GM23248 (cell line): Measurements from ENCODE around the gene HERC3. TPM values are rescaled to one million over a fixed set of nuclear protein-coding genes. Genes with fewer than 3 reads are reported as not detected.

Experiments
- DNase-seq: peaks from one replicate; pipeline ENCODE4 v3.0.0-alpha.2; 2015
- H2AFZ ChIP-seq: fragments of 200-600 bp; sonication (generic); 2 replicates; pipeline ENCODE4 v1.6.1; 2016; ENCODE audit warnings: antibody characterized with exemption
- H3F3A ChIP-seq: fragments of 200-600 bp; sonication (generic); 2 replicates; pipeline ENCODE4 v1.6.1; 2016; ENCODE audit warnings: mild to moderate bottlenecking, antibody characterized with exemption, mixed run types; ENCODE audit not compliant: insufficient read depth
- H3K27ac ChIP-seq: fragments of 200-600 bp; sonication (generic); 2 replicates; pipeline ENCODE4 v1.5.1; 2016; ENCODE audit warnings: mild to moderate bottlenecking
- H3K27me3 ChIP-seq: fragments of 200-600 bp; sonication (generic); replicated peaks from 2 replicates; pipeline ENCODE4 v1.6.1; 2016; ENCODE audit warnings: mild to moderate bottlenecking; ENCODE audit not compliant: insufficient read depth
- H3K36me3 ChIP-seq: fragments of 200-600 bp; sonication (generic); 2 replicates; pipeline ENCODE4 v1.6.1; 2016; ENCODE audit warnings: low read depth, mild to moderate bottlenecking
- H3K4me1 ChIP-seq: fragments of 200-600 bp; sonication (generic); 2 replicates; pipeline ENCODE4 v1.6.1; 2016; ENCODE audit warnings: mild to moderate bottlenecking; ENCODE audit not compliant: insufficient read depth
- H3K4me2 ChIP-seq: fragments of 200-600 bp; sonication (generic); one replicate; pipeline ENCODE4 v1.6.1; 2016; ENCODE audit warnings: mild to moderate bottlenecking; ENCODE audit not compliant: unreplicated experiment
- H3K4me3 ChIP-seq: fragments of 200-600 bp; sonication (generic); 2 replicates; pipeline ENCODE4 v1.5.1; 2016; ENCODE audit warnings: mild to moderate bottlenecking
- H3K79me2 ChIP-seq: fragments of 200-600 bp; sonication (generic); 2 replicates; pipeline ENCODE4 v1.6.1; 2016; ENCODE audit warnings: mild to moderate bottlenecking; ENCODE audit not compliant: insufficient read depth
- H3K9ac ChIP-seq: fragments of 200-600 bp; sonication (generic); 2 replicates; pipeline ENCODE4 v1.6.1; 2016; ENCODE audit warnings: mild to moderate bottlenecking
- H3K9me2 ChIP-seq: fragments of 200-600 bp; sonication (generic); 2 replicates; pipeline ENCODE4 v1.6.1; 2016; ENCODE audit warnings: mixed run types, mild to moderate bottlenecking, moderate library complexity; ENCODE audit not compliant: insufficient read depth
- H3K9me3 ChIP-seq: fragments of 200-600 bp; sonication (generic); one replicate; pipeline ENCODE4 v1.6.1; 2017; ENCODE audit warnings: low read depth
- H4K20me1 ChIP-seq: fragments of 200-600 bp; sonication (generic); 2 replicates; pipeline ENCODE4 v1.6.0; 2016; ENCODE audit not compliant: insufficient read depth
- EZH2 ChIP-seq: fragments of 200-600 bp; sonication (generic); IDR thresholded peaks from 2 replicates; pipeline ENCODE4 v1.6.1; 2018; ENCODE audit warnings: antibody characterized with exemption, mild to moderate bottlenecking; ENCODE audit not compliant: insufficient read depth, poor library complexity, severe bottlenecking
- EZH2phosphoT487 ChIP-seq: fragments of 200-600 bp; sonication (generic); IDR thresholded peaks from 2 replicates; pipeline ENCODE4 v1.6.1; 2018; ENCODE audit warnings: antibody characterized with exemption, moderate library complexity, mild to moderate bottlenecking, low read depth; ENCODE audit not compliant: insufficient read depth
- WGBS, 2 experiments: methylation state at CpG; one replicate each; pipeline ENCODE4 v1.1.6; 2015 to 2017; ENCODE audit warnings: low lambda C conversion rate in 2 of 2, low coverage in 1 of 2; ENCODE audit errors: missing lambda C conversion rate in 2 of 2; 5-methylcytosine and 5-hydroxymethylcytosine counted together
- in situ Hi-C: fragments of 300-500 bp; cut with MboI; formaldehyde crosslinking; loops from 2 replicates; pipeline ENCODE4 v1.15.0; 2020
- polyA plus RNA-seq: library from polyadenylated mRNA; unstranded; fragments of >200 nt; fragmentation: Nextera tagmentation; extraction: Ambion mirVana; gene quantifications from 2 replicates; pipeline ENCODE4 v1.2.1, GENCODE V29; 2016
- total RNA-seq: library from RNA; depleted of rRNA; stranded (reverse); fragments of >200 nt; shearing (Covaris generic); gene quantifications from 2 replicates; pipeline ENCODE4 v1.2.3, GENCODE V29; 2014

The HERC3 gene
- total and polyA plus RNA-seq, 2 experiments from 2014 or later, result 25.8 to 27.6 TPM

DNA sequence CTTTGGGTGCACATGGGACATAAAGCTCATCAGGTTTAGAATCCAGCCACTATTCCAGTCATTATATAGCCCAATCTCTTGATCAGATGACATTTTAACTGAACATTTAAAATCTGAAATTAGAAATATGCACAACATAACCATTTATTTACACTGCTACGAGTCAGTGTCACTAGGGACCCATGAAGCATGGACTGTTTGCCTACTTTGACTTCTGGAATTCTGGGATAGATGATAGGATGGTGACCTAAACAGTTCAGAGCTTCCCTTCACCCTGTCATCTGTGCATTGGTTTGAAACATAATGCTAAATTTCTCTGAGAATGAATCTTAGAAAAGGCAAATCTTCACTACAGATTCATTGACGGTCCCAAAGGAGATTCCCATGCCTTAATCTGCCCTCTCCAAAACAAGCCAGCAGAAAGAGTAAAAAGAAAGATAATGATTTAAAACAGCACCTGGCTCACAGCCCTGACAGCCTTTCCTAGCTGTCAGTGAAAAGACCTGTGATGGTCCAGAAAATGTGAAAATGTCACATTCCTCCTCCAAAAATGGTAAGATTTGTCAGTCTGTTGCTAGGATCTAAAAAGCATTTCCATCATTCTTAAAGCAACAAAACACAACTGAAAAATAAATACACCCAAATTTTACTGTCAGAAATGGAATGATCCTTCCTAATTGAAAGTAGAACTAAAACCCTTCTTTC, 18.9 kb upstream of the HERC3 start:
- H3K4me1 ChIP-seq, result peaks cover 18% of the 10 kb centered on the region
- no peaks in the 10 kb centered on the region for H3K9me3 ChIP-seq
- H3K36me3 ChIP-seq, result no peaks in the 10 kb centered on the region
- DNase-seq, result peak; percentile 16
- no peak for TF ChIP-seq EZH2
- no peak for TF ChIP-seq EZH2phosphoT487
- H3K27me3 ChIP-seq, result no peaks in the 10 kb centered on the region
- H4K20me1 ChIP-seq, result 0 out of 2 replicates have a peak, but pooled peaks cover 3% of the 10 kb centered on the region
- no peak overlapping the region for H3K4me2 ChIP-seq
- 24 to 29% methylated on average over 2 of the region's 2 CpGs for WGBS, 2 experiments
- peak overlapping the region; percentile 26; the same call in 1 of the 2 replicates for H2AFZ ChIP-seq
- no peaks in the 10 kb centered on the region for H3F3A ChIP-seq
- in situ Hi-C loops, result no loop called here
- H3K27ac ChIP-seq, result no peak overlapping the region
- no peaks in the 10 kb centered on the region for H3K9me2 ChIP-seq
- H3K79me2 ChIP-seq, result no peaks in the 10 kb centered on the region
- no peak overlapping the region for H3K4me3 ChIP-seq
- no peak overlapping the region for H3K9ac ChIP-seq

DNA sequence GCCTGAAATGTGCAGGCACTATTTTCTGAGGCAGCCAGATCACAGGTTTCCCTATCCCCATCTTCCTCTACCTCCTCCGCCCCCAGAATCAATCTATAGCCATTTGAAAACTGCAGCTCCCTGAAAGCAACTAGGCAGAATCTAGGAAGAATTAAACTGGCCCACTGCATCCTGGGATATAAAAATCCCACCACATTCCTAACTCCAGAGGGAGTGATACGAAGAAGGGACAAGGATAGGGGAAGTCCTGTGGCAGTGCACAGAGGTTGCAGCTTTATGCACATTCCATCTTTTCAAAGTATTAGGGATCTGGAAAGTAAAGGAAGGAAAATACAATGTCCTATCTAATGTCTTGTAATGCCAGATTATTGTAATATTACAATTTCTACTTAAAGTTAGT, 18.3 kb upstream of the HERC3 start:
- no peak overlapping the region for H3K9ac ChIP-seq
- in situ Hi-C loops, result no loop called here
- H3K4me1 ChIP-seq, result peaks cover 18% of the 10 kb centered on the region
- TF ChIP-seq EZH2phosphoT487 (no peak), EZH2 (no peak)
- H3F3A ChIP-seq, result no peaks in the 10 kb centered on the region
- no peak overlapping the region for H3K27ac ChIP-seq
- whole genome bisulfite sequencing, 2 experiments, result 46 to 73% methylated on average over 2 of the region's 2 CpGs
- no peak overlapping the region for H3K4me2 ChIP-seq
- no peaks in the 10 kb centered on the region for H3K9me3 ChIP-seq
- no peaks in the 10 kb centered on the region for H3K79me2 ChIP-seq
- peak; percentile 39 for DNase-seq
- no peaks in the 10 kb centered on the region for H3K27me3 ChIP-seq
- no peaks in the 10 kb centered on the region for H3K36me3 ChIP-seq
- H3K4me3 ChIP-seq, result no peak overlapping the region
- H4K20me1 ChIP-seq, result 0 out of 2 replicates have a peak, but pooled peaks cover 3% of the 10 kb centered on the region
- no peaks in the 10 kb centered on the region for H3K9me2 ChIP-seq
- peak overlapping the region; percentile 26; the same call in 1 of the 2 replicates for H2AFZ ChIP-seq

DNA sequence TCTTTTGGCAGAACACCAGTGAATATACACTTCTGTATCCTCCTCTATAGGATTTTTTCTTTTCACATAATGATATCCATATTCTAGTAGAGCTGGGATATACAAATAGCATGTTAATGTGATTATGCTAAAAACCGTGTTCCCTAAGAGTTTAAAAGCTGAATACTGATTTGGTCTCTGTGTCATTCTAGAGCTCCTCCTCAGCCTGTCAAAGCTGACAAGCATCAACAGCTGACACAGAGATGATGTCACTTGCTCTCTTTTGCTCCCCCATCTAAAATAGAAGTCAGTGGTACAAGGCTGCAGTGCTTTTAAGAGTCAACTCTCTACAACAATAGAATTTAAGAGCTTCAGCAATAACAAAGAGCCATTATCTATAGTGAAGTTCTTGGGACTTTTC, 17.1 kb upstream of the HERC3 start:
- DNase-seq, result no peak
- Histone ChIP-seq H2AFZ (no peak overlapping the region), H3K9me2 (no peaks in the 10 kb centered on the region), H3K9me3 (no peaks in the 10 kb centered on the region), H3K27ac (no peak overlapping the region), H4K20me1 (0 out of 2 replicates have a peak, but pooled peaks cover 3% of the 10 kb centered on the region), H3K36me3 (no peaks in the 10 kb centered on the region), H3F3A (no peaks in the 10 kb centered on the region), H3K4me1 (peaks cover 12% of the 10 kb centered on the region), H3K4me2 (no peak overlapping the region), H3K4me3 (no peak overlapping the region), H3K9ac (no peak overlapping the region), H3K79me2 (no peaks in the 10 kb centered on the region), H3K27me3 (no peaks in the 10 kb centered on the region)
- in situ Hi-C loops, result no loop called here
- WGBS, 2 experiments, result 15 to 17% methylated on average over 1 of the region's 1 CpG
- TF ChIP-seq EZH2phosphoT487, result no peak
- no peak for TF ChIP-seq EZH2

DNA sequence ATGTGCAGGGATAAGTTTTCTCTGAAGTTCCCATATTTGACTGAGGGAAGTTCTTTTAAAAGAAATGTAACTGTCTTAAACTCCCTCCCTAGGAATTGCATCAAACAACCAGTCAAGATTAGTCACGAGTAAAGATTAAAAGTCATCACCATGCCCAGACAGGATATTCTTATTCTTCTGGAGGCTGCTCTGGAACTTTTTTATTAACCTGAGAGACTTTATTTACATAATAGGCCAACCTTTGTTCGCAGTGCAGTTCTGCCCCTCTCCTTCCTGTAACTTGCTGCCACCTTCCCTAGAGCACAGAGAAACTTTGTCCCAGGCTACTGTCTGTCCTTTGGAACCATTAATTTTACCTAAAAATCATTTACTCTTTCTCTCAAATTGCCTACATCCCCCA, 9.8 kb upstream of the HERC3 start:
- H3K27me3 ChIP-seq, result no peaks in the 10 kb centered on the region
- in situ Hi-C loops, result no loop called here
- H4K20me1 ChIP-seq, result no peaks in the 10 kb centered on the region
- no peaks in the 10 kb centered on the region; the same call in 1 of the 2 replicates for H3K79me2 ChIP-seq
- DNase-seq, result peak; percentile 28
- H3K36me3 ChIP-seq, result no peaks in the 10 kb centered on the region
- TF ChIP-seq EZH2 (no peak), EZH2phosphoT487 (no peak)
- H2AFZ ChIP-seq, result no peak overlapping the region
- H3F3A ChIP-seq, result no peaks in the 10 kb centered on the region
- H3K9ac ChIP-seq, result no peak overlapping the region
- H3K9me3 ChIP-seq, result no peaks in the 10 kb centered on the region
- no peak overlapping the region for H3K4me3 ChIP-seq
- H3K4me2 ChIP-seq, result no peak overlapping the region
- H3K4me1 ChIP-seq, result peaks cover 5% of the 10 kb centered on the region; the same call in 1 of the 2 replicates
- no peak overlapping the region for H3K27ac ChIP-seq
- WGBS, 2 experiments, result 62 to 64% methylated on average over 2 of the region's 2 CpGs
- H3K9me2 ChIP-seq, result no peaks in the 10 kb centered on the region
